Fibroblast of the aortic adventitia (primary cell): Measurements from ENCODE around the gene THADA. TPM values are rescaled to one million over a fixed set of nuclear protein-coding genes. Genes with fewer than 3 reads are reported as not detected.

ENCODE experiments used
- DNase-seq: peaks from one replicate; pipeline ENCODE4 v3.0.0-alpha.2; 2010; ENCODE audit warnings: low read depth
- H3K4me3 ChIP-seq: 2 replicates; pipeline ENCODE4 v1.5.1; 2011; ENCODE audit warnings: low read depth, mild to moderate bottlenecking, control low read depth, low read length, moderate library complexity
- total RNA-seq: library from RNA; depleted of rRNA; stranded (reverse); fragments of >200 nt; gene quantifications from 2 replicates; pipeline ENCODE4 v1.2.3, GENCODE V29; 2012; ENCODE audit warnings: low replicate concordance
- TF ChIP-seq, protein P1 (sequence below): IDR thresholded peaks from 2 replicates; pipeline ENCODE4 v1.5.1; 2011; ENCODE audit warnings: mild to moderate bottlenecking, low read length, control low read depth, inconsistent platforms; ENCODE audit not compliant: insufficient read depth

The THADA gene
- total RNA-seq, 1 donor = 34.6 TPM

DNA sequence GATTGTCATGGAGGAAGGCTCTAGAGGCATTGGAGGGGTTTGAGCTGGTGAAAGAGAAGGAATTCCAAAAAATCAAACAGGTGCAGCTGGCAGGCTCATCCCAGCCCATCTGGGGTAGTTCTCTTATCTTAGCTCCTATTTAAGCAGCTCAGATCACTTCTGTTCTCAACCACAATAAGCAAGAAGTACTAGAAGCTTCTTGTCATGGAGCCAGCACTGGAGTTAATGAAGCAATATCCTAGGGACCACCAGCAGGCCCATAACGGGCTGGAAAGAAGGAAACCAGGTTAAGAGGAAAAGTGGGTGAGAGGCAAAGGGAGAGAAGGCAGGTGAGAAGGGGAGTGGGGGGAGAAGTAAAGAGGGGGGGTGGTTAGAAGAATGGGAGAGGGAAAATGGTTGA lies 268.7 kb downstream of the THADA start:
- TF ChIP-seq, protein P1, sequence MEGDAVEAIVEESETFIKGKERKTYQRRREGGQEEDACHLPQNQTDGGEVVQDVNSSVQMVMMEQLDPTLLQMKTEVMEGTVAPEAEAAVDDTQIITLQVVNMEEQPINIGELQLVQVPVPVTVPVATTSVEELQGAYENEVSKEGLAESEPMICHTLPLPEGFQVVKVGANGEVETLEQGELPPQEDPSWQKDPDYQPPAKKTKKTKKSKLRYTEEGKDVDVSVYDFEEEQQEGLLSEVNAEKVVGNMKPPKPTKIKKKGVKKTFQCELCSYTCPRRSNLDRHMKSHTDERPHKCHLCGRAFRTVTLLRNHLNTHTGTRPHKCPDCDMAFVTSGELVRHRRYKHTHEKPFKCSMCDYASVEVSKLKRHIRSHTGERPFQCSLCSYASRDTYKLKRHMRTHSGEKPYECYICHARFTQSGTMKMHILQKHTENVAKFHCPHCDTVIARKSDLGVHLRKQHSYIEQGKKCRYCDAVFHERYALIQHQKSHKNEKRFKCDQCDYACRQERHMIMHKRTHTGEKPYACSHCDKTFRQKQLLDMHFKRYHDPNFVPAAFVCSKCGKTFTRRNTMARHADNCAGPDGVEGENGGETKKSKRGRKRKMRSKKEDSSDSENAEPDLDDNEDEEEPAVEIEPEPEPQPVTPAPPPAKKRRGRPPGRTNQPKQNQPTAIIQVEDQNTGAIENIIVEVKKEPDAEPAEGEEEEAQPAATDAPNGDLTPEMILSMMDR = no peak
- no peak overlapping the region for H3K4me3 ChIP-seq
- no peak for DNase-seq

DNA sequence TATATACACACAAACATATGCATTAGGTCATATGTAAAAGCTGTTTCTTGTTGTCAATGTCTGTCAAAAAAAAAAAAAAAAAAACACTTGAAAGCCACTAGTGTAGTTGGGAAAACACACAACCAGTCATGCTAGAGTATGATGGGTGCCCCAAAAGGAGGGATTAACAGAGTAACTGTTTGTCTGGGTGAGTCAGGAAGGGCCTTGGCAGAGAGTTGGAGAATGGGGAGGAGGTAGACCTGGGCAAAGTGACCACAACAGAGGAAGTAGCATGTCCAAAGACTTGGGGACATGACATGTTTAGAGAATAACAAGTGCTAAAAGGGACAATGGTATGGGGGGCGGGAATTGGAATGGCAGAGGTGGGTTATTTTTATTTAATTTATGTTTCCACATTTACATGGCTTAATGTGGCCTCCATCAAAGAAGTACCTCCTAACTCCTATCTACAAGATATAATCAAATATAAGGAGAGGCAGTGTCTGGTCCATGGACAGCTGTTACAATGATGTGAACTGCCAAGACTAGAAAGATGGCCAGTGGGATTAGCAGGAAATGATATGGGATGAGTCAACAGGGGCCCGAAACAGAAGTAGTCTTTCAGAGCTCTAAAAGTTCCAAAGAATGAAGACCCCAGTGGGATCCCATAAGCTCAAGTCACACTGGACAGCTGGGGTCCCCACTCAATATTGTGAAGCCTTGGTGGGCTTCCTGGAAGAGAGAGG lies 269.6 kb downstream of the THADA start:
- TF ChIP-seq, protein P1 = no peak
- no peak for DNase-seq
- no peak overlapping the region for H3K4me3 ChIP-seq

DNA sequence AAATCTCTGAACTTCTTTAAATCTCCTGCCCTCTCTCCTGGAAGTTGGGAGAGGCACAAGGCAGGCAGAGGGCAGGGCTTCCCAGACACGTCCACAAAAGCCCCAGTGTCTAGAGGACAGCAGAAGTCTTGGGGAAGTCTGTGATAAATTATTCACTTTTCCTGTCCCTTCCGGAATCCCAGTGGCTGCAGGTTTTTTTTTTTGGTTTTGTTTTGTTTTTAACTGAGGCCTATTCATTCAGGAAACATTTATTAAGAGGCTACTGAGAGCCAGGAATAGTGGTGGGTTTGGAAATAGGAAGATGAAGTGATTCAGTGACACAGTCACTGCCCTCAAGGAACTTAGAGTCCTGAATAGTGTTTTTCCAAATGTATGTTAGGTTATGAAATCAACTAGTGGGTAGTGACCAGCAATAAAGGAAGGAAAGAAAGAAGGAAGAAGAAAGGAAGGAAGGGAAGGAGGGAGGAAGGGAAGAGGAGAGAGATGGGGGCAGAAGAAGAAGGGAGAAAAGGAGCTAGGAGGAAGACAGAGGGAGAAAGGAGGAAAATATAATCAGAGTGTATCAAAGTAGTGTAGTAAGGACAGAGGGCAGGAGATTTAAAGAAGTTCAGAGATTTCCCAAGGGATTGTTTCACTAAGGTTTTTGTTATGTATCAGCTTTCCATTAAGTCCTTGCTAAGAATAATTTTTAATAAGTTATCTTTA lies 270.6 kb downstream of the THADA start:
- H3K4me3 ChIP-seq = no peak overlapping the region
- no peak for DNase-seq
- TF ChIP-seq, protein P1 = no peak

DNA sequence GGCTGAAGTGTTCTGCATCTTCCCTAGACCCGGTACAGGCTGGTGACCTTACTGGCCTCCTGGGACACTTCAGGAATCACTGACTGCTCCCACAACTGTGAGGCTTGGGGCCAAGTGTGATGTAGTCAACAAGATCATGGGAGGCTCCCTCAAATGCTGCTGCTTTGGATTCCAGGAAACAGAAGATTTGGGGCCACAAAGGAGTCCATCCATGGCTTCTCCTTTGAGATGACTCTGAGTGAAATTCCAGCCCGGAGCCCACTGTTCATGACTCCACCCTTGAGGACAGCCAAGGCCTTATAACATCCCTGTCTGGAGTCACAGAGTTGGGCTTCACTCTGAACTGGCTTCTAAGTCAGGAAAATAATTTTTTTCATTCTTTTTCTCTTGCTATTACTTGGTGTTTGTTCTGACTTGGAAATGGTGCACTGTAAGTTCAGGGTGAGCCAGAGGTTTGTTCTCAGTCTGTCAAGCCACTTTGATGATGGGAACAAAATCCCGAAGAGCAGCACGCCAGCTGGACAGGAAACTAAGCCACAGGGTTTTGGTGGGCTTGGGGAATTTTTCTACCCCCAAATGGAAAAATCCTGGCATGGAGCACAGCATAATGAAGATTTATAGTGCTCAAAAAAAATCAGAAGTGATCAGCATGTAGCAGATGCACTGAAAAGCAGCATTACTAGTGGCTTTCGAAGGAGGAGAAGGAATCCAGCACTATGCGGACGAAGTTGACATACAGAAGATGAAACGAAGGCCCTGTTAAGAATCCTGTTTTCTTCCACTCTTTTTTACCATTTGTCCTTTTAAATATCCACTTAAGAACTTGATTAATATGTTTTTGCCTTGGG lies 271.4 kb downstream of the THADA start:
- peak; percentile 50 for DNase-seq
- TF ChIP-seq, protein P1 = no peak
- no peak overlapping the region for H3K4me3 ChIP-seq

DNA sequence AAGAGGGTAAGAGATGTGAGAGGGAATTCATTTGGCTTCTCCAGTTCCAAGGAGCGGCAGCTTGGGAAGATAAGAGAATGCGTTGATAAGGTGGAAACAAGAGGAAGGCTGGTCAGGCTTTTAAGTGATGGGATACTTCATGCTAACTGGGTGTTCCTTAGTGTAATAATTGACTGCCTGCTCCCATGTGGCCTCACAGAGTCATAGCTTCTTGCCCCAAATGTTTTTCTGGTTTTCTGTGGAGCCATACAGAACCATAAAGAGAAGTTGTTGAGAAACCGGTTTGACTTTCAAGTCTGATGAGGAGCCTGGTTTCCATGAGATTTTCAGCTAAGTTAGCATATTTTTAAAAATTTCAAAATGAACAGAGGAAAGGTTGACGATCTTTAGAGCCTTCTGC lies 272.0 kb downstream of the THADA start:
- TF ChIP-seq, protein P1 = no peak
- no peak for DNase-seq
- no peak overlapping the region for H3K4me3 ChIP-seq

DNA sequence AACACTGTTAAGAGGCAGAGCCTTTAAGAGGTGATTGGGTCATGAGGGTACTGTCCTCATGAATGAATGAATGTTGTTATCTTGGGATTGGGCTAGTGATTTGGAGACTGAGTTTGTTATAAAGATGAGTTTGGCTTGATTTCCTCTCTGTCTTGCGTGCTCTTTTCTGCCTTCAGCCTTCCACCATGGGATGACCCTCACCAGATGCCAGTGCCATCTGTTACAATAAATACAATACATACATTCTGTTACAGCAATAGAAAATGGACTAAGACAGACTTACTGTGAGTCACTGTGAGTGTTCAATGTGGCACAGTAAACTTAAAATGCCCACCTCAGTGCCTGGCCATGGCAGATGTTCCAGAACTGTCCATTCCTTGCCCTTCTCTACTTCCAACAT lies 274.4 kb downstream of the THADA start:
- DNase-seq = no peak
- TF ChIP-seq, protein P1 = no peak
- H3K4me3 ChIP-seq = no peak overlapping the region
